Measurements from ENCODE around the gene DLX3.
A peak's percentile ranks its signal among the peaks of the same experiment; 100 is the strongest.

DLX3 gene

GRCh38 chr17:49979748-49980479 is 15.1 kb downstream of the DLX3 start:
- in situ Hi-C loops (cut with MboI; ENCODE audit: low pct_unique_long_range_greater_than_20kb, low sequenced_read_pairs) = loop anchor here (25.0 kb wide), 1 partner anchor 418 kb away; no protein-coding TSS in a partner anchor
- DNase-seq = no peak

- in situ Hi-C loops (cut with MboI; ENCODE audit: low pct_unique_long_range_greater_than_20kb, low sequenced_read_pairs) = loop anchor here (25.0 kb wide), 1 partner anchor 416 kb away; no protein-coding TSS in a partner anchor
- DNase-seq = peak; percentile 63
Measured at GRCh38 chr17:49978501-49978900, 16.5 kb downstream of the DLX3 start.

GRCh38 chr17:49977463-49978389 is 17.3 kb downstream of the DLX3 start:
- in situ Hi-C loops (cut with MboI; ENCODE audit: low pct_unique_long_range_greater_than_20kb, low sequenced_read_pairs) = loop anchor here (25.0 kb wide), 1 partner anchor 415 kb away; no protein-coding TSS in a partner anchor
- no peak for DNase-seq

- in situ Hi-C loops (cut with MboI; ENCODE audit: low pct_unique_long_range_greater_than_20kb, low sequenced_read_pairs) = loop anchor here (25.0 kb wide), 1 partner anchor 415 kb away; no protein-coding TSS in a partner anchor
- no peak for DNase-seq
Measured at GRCh38 chr17:49976828-49977202, 18.2 kb downstream of the DLX3 start.

- peak; percentile 79 for DNase-seq
- in situ Hi-C loops (cut with MboI; ENCODE audit: low pct_unique_long_range_greater_than_20kb, low sequenced_read_pairs) = loop anchor here (25.0 kb wide), 1 partner anchor 414 kb away; no protein-coding TSS in a partner anchor
Measured at GRCh38 chr17:49976163-49976827, 18.7 kb downstream of the DLX3 start.

GRCh38 chr17:49975531-49975930 is 19.5 kb downstream of the DLX3 start:
- DNase-seq = no peak
- in situ Hi-C loops (cut with MboI; ENCODE audit: low pct_unique_long_range_greater_than_20kb, low sequenced_read_pairs) = loop anchor here (25.0 kb wide), 1 partner anchor 413 kb away; no protein-coding TSS in a partner anchor

GRCh38 chr17:49973271-49973615 is 21.8 kb downstream of the DLX3 start:
- in situ Hi-C loops (cut with MboI; ENCODE audit: low pct_unique_long_range_greater_than_20kb, low sequenced_read_pairs) = no loop called here
- no peak for DNase-seq

GRCh38 chr17:49972486-49973270 is 22.3 kb downstream of the DLX3 start:
- in situ Hi-C loops (cut with MboI; ENCODE audit: low pct_unique_long_range_greater_than_20kb, low sequenced_read_pairs) = no loop called here
- DNase-seq = no peak

- DNase-seq = no peak
- in situ Hi-C loops (cut with MboI; ENCODE audit: low pct_unique_long_range_greater_than_20kb, low sequenced_read_pairs) = no loop called here
Measured at GRCh38 chr17:49971848-49972485, 23.1 kb downstream of the DLX3 start.

- peak; percentile 89 for DNase-seq
- in situ Hi-C loops (cut with MboI; ENCODE audit: low pct_unique_long_range_greater_than_20kb, low sequenced_read_pairs) = no loop called here
Measured at GRCh38 chr17:49971199-49971847, 23.7 kb downstream of the DLX3 start.

GRCh38 chr17:49970498-49970897 is 24.5 kb downstream of the DLX3 start:
- in situ Hi-C loops (cut with MboI; ENCODE audit: low pct_unique_long_range_greater_than_20kb, low sequenced_read_pairs) = no loop called here
- peak; percentile 11 for DNase-seq

GRCh38 chr17:49969795-49970389 is 25.1 kb downstream of the DLX3 start:
- peak; percentile 17 for DNase-seq
- in situ Hi-C loops (cut with MboI; ENCODE audit: low pct_unique_long_range_greater_than_20kb, low sequenced_read_pairs) = no loop called here

- in situ Hi-C loops (cut with MboI; ENCODE audit: low pct_unique_long_range_greater_than_20kb, low sequenced_read_pairs) = no loop called here
- peak; percentile 38 for DNase-seq
Measured at GRCh38 chr17:49969134-49969759, 25.8 kb downstream of the DLX3 start, which contains the start of gene DLX4. Gene DLX4, plus strand, starts transcription at chr17:49969190. Its CDS starts 279 bp downstream, at chr17:49969469.

- in situ Hi-C loops (cut with MboI; ENCODE audit: low pct_unique_long_range_greater_than_20kb, low sequenced_read_pairs) = no loop called here
- DNase-seq = peak; percentile 87
Measured at GRCh38 chr17:49968405-49969133, 26.5 kb downstream of the DLX3 start.

- no peak for DNase-seq
- in situ Hi-C loops (cut with MboI; ENCODE audit: low pct_unique_long_range_greater_than_20kb, low sequenced_read_pairs) = no loop called here
Measured at GRCh38 chr17:49967621-49968404, 27.2 kb downstream of the DLX3 start.

GRCh38 chr17:49967205-49967604 is 27.8 kb downstream of the DLX3 start:
- DNase-seq = no peak
- in situ Hi-C loops (cut with MboI; ENCODE audit: low pct_unique_long_range_greater_than_20kb, low sequenced_read_pairs) = no loop called here
